Urothelium cell line (cell line): Measurements from ENCODE around the gene ITPKB.

ENCODE experiments used
- DNase-seq: peaks from one replicate; pipeline ENCODE4 v3.0.0; 2011; ENCODE audit warnings: low spot score, mixed read lengths
- FAIRE-seq: peaks from 2 replicates; lab custom pipeline; 2011; peaks lifted over from hg19 to GRCh38; lab: Jason Lieb, UNC

Gene ITPKB

DNA sequence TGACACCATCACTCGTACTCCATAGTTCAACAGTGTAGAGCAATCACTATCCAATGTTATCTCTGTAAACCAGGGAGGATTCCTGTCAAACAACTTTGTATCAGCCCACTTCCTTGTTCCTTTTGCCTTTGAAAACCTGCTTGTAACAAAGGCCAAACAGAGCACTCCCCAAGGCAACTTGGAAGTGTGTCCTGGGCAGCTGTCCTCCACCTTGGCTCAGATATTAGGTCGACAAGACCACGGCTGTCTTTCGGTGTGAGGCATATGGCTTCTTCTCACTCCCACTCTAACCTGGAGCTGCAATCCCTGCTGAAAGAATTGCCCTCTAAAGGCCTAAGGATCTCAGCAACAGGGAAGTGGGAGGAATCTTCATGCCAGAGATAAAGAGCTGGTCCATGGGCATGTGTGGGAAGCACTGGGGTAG is 66.7 kb downstream of the ITPKB start:
- FAIRE-seq (no peak), DNase-seq (no peak)

DNA sequence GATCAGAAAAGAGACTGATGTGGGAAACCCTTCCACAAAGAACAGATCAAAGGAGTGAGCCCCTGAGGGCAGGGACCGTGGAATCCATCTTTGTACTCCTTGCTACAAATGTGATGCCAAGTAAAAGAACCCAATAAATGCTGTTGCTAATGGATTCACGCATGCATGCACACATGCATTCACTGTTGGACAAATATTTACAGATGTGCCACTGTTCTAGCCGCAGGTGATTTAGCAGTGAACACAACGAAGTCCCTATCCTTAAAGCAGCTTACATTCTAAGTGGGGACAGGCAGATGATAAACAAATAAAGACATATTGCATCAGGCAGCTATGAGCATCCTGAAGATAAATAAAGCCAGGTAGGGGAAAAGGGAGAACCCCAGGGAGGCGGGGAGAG is 67.8 kb downstream of the ITPKB start:
- DNase-seq (no peak), FAIRE-seq (no peak)

DNA sequence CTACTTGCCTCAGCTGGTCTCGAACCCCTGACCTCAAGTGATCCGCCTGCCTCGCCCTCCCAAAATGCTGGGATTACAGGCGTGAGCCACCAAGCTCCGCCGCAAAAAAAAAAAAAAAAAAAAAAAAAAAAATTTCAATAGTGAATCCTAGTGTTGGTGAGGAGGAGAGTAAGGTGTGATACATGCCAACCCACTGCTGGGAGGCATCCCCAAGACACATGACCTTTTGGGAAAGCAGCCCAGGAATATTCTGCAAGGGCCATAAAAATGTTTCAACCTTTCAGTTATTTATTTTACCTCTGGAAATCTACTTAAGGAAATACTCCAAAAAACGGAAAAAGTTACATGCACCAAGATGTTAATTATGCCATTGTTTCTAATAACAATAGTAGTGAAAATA is 69.0 kb downstream of the ITPKB start:
- FAIRE-seq (no peak), DNase-seq (no peak)

DNA sequence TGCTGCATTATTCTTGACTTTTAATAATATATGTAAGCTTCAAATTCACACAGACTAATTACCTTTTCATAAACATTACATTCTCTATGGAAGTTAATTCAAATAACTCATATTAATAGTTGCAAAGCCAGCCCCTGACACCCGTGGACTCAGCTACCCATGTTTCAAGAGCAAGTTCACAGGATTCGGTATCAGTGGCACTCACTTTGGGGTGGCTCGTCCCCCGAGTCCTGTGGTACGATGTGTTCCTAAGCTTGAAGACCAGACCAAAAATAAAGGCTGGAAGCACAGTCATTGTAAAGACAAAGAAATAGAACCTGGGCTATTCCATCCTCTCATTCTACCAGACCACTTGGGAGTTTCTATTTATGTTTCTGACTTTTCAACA is 70.9 kb downstream of the ITPKB start:
- FAIRE-seq (no peak), DNase-seq (no peak)

DNA sequence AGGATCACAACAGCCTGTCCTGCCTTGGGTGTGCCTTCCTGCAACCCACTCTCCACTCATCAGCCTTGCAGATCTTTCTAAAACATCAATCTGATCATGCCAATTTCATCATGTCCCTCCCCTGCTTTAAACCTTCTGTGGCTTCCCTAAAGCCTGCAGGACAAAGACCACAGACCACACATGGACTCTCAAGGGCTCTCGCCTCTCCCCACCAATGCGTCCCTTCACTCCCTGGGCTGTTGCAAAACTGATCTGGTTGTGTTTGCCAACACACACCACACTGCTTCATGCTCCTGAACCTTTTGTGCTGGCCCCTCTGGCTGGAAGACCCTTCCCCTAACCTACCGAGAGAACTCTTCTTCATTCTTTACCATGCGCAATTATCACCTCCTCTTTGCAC is 72.4 kb downstream of the ITPKB start:
- no peak for FAIRE-seq
- no peak for DNase-seq

DNA sequence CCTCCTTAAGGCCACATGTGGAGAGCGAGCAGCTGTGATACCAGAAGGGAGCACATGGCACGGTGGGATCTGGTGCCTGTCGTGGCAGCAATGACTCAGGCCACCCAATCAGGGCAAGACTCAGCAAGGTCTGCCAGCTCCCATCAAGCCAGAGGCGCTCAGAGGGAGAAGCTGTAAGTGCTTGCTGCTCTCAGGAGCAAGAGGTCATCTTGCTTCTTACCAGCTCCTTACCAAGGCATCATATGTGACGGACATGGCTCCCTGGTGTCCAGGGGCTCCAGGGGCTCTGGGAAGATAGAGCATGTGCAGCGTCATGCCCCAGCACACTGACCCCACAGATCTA is 72.9 kb downstream of the ITPKB start:
- no peak for FAIRE-seq
- no peak for DNase-seq

DNA sequence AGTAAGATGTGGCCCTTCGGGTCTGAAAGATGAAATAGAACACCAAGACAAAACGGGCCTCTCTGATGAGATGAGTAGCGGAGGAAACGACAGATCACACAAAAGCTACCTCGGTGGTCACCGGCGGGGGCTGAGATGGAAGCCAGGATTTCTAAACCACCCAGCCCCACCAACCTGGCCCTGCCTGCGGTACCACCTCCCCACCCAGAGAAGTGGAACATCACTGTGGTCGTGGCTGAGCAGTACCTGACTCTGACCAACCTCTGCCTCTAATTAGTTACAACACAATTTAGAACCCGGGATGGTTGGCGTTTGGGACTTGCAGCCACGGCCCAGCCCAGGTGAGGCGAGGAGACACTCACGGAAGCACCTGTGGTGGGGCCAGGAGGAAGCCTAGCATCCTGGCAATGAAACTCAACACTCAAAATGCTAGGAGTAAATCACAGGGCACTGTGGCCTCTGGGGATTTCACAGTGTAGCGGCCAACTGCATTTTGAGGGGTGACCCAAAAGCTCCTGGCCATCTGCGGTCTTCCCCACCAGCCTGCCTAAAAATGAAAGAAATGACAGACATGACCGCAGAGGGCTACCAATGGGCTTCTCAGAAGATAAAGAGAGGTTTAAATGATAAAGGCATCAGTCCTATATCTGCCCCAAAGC is 73.4 kb downstream of the ITPKB start:
- no peak for DNase-seq

DNA sequence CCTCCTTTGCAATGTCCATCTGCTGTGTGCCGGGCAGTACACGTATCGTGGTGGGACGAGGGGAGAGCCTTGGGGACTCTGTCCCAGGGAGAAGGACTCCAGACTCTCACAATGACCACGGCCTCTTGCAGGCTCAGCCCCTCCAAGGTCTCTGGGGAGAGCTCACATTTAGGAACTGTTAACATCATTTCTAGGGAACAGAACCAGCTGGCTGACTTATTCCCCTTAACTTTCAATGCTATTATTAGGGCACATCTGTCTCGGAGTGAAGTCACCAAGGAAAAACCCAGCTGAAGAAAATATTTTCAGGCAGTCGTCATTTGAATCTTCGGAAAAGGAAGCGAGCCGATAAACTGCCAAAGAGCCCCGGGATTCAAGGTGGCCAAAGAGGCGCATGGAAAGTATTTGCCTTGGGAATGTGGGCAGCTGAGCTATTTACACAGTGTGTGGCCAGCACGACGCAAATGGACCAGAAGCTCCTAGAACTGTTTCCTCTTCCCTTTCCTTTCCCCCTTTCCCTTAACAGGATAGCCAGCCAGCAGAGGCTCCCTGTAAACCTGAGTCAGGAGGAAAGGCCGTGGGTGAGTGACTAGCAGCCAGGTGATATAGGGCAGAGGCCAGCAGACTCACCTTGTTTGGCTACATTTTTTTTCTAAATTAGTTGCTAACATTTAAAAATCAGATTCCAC is 74.5 kb downstream of the ITPKB start:
- FAIRE-seq (no peak), DNase-seq (no peak)

More for the DNA sequence above, 73.4 kb downstream of the ITPKB start:
- no peak for FAIRE-seq

DNA sequence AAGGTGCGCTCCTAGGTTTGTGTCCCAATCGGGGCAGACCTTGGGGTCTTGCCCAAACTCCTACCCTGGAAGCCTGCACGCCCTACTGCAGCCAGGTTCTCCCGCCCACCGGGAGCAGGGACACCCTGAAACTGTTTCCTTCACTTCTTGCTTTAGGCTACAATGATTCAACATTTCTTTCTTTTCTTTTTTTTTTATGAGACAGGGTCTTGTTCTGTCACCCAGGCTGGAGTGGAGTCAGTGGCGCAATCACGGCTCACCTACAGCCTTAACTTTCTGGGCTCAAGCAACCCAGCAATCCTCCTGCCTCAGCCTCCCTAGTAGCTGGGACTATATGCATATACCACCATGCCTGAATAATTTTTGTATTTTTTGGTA is 75.8 kb downstream of the ITPKB start:
- DNase-seq (no peak), FAIRE-seq (no peak)

DNA sequence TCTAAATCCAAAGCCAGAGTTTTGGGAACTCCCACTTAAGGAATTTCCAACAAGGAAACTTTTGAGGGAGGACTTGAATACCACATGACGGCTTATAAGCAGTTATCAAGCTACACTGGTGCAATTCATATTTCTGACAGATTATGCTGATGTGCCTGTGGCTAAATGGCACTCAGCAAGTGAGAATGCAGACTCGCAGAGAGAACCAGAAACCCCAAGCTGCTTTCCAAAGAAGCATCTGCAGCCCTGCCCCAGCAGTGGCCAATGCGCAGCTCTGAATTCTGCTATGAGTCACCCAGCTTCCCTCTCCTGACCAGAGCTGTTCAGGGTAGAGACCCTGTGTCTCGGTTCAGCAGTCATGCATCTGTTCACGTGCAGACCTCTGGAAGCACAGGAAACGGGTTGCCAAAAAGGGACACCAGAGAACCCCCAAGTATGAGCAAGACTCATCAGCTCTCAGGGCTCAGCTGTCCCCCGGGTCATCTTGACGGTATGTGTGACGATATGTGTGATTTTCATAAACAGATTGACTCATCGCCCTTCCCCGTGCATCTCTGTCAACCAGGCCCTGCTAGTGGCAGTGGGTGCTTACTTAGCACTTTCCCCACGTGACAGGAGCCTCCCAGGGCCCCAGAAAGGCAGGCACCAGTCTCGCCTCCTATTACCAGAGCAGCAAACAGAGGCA is 76.3 kb downstream of the ITPKB start:
- FAIRE-seq (no peak), DNase-seq (peak; percentile 87)

DNA sequence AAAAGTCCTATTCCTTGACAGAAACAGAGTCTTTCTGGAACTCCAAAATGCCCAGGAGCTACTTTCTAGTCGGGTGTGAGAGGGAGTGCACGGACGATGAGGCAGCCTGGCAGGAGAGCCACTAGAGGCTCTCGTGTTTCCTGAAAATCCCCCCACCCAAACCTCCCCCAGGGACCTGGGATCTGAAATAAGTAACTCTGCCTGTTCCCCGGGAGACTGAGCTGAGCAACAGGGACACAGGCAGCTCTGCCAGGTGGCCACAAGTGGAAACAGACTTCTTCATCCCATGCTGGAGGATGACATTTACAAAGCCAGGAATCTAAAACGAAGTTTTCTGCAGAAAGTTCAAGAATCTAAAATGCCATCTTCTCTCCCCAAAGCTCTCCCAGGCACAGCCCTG is 77.1 kb downstream of the ITPKB start:
- DNase-seq: no peak
- FAIRE-seq: no peak

DNA sequence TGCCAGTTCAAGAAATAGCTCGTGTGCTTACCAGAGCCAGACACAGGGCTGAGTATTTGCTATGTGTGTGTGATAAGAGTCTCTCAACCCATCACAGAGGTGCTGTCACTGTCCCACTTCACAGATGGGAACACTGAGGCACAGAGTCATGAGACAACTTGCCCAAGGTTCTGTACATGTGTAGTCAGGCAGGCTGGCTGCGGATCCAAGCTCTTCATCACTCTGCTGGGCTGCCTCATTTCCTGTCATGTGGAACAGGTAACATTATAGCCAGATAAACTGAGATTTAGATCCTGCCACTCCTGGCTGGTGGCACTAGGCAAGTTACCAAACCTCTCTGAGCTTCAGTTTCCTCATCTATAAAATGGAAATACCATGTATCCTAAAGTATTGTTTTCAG is 77.8 kb downstream of the ITPKB start:
- FAIRE-seq: no peak
- DNase-seq: no peak

DNA sequence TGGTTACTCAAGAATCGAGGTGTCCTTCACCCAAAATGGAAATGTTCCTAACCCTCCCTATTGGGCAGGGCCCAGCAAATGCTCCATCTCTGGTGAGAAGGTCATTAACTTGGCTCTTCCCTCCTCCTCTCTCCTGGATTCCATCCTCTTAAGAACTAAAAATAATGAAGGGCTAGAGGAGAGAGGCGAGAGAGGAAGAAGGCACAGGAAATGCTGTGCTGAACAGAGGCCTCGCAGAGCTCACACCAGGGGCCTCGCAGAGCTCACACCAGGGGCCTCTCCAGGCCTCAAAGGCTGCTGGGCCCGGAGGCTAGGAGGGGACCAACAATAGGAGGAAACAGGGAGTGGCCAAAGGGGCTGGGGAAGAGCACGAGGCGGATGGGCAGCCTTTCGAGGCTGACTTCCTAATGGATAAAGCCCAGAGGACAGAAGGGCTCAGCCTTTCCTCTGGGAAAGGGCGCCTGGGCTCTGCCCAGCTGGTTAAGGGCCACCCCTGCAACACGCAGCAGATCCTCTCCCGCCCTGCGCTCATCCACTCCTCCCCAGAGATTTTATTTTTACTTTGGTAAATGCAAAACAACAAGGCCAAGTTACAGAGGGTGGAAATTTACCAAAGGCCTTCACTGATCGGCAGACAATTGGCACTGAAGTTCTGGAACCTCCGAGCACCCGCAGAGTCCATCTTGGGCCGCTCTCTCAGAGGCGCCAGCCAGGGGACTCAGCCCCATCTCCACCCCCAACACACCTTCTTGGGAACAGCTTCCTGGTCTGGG is 78.5 kb downstream of the ITPKB start:
- FAIRE-seq: no peak
- DNase-seq: no peak

DNA sequence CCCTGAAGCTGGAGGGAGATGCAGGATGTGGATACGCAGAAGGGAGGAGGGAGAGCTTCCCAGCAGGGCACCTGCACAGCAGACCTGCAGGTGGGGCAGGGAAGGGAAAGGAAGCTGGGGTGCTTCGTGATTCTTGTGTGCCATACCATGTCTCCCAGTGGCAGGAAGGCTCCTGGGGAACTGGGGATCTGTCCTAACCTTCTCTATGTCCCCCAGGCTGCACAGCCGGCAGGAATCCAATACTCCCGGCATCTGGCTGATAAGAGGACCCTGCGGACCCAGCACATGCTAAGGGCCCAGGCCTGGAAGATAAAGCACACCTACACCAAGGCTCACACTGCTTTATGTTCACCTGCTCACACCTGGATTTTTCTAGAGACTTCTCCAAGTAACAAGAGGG is 79.4 kb downstream of the ITPKB start:
- no peak for DNase-seq
- FAIRE-seq: no peak

DNA sequence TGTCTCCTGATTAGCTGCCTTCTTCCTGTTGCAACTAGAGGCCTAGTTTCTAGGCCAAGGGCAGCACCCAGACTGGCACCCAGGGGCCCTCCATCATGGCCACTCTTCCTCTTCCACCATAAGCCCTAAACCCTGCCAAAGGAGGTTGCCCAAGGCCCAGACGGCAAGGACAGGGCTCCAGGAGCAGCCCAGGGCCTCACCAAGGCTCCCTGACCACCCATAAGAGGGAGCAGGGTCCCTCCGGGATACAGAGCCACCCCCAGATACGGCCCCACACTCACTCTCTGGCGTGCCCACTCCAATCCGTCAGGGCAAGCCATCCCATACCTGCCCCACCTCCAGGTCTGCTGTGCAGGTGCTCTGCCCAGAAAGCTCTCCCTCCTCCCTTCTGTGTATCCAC is 79.9 kb downstream of the ITPKB start:
- FAIRE-seq: no peak
- no peak for DNase-seq

DNA sequence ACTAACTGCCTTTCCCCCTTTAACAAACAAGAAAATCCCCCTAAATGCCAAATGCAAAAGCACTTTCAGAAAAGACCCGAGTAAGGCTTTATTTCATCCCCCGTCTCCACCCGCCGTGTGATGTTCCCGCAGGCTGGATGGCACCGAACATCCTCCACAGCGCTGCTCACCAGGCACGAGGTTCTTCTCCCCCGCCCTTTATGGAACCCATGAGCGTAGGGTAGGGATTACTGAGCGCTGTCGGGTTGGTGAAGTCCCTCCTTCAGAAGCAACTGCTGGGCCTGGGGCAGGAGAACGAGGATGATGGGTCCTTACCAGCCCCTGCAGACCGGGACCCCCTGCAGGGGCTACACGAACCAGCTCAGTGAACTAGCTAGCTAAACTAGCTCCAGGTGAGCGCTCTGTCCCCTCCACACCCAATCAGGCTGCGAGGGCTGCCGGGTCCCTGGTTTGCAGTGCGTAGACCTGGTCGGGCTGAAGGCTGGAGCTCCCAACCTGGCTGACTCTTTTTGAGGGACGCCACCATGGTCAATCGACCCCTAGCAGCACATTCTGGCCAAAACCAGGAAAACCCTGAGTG is 80.4 kb downstream of the ITPKB start:
- no peak for DNase-seq
- FAIRE-seq: no peak

DNA sequence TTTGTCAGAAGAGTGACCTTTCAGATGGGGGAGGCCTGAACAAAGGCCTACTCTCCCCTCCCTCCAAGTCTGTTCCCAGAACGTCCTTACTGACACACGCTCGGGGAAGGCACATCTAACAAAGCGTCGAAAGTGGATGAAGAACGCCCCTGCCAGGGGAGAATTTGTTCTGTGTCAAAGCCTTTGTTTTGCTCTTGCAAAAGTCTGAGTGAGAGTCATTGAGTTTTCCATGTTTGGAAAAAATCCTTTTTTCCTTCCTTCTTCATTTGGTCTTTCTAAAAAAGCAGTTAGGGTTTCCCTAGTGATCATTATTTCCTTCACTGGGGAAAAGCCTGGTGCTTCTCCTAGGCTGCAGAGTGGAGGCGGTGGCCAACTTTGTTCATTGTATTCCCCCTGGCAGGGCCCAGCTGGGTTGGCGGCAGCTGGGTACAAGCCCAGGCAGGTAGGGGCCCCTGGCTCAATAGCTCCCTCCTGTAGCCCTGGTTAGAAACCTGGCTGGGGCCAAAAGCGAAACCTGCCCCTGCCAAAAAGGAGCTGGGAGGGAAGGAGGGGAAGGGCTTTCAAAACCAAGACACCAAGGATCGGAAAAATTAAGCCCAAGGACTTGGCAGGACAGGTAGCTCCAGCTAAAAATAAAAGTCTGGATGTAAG is 81.1 kb downstream of the ITPKB start:
- no peak for FAIRE-seq
- no peak for DNase-seq

DNA sequence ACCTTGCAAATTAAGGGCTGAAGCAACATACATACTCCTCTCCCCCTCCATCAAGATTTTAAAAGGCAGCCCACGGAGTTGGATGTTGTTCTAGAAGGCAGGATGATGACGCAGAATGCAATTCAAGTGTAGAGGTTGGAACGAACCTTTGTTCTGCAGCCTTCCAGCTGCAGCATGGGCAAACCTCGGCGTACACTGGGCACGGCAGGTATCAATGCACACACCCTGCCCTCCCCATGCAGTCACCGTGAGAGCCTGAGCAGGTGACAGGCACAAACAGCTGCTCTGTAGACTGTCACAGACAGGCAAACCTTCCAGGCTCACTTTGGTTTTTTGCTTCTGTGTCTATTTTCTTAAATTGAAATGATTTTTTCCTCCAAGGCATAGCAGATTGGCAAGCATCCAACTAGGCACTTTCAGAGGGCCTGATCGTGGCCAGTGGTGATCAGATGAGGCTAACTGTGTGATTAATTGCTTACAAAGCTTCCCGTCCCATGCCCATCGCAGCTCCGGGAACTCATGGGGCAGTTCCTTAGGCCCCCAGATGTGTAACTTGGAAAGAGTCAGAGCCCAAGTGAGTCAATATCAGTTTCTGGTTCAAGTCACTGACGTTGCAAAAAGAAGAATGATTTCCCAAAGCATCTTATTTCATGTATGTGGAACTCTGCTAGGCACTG is 82.3 kb downstream of the ITPKB start:
- DNase-seq (no peak), FAIRE-seq (no peak)

DNA sequence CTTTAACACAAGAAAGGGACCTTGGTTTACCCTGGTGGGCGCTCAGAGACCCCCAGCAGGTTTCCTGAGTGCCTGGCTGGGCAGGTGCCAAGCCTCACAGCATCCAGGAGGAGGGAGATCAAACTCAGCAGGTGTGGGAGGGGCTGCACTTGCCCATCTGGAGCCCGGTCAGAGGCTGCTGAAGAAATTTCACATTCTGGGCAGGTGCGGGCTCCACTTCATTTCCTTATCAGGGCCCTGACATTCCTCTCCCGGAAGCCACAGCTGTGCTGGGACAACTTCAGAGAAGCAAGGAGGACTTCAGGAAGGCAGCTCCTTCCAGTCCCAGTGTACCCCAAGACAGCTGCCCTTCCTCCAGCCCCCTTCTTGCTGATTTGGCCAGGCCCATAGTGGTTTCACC is 82.9 kb downstream of the ITPKB start:
- FAIRE-seq (no peak), DNase-seq (no peak)
